B cell (primary cell): Measurements from ENCODE around the gene LDB3. TPM values are rescaled to one million over a fixed set of nuclear protein-coding genes. Genes with fewer than 3 reads are reported as not detected.

ENCODE experiments used
- ATAC-seq: fragments of 200-7000 bp; cut with Tn5 transposase; one replicate; pipeline ENCODE4 v1.10.0; 2021; ENCODE audit warnings: low read depth, mild to moderate bottlenecking, moderate number of reproducible peaks, moderate library complexity
- CTCF ChIA-PET: fragments of 350-600 bp; sonication (Branson Sonifier 250); formaldehyde crosslinking; loops from one replicate; lab custom pipeline; 2021; ENCODE audit warnings: antibody characterized with exemption, inconsistent platforms; lab: Charles Lee
- POLR2A ChIA-PET: fragments of 350-600 bp; sonication (Branson Sonifier 250); formaldehyde crosslinking; loops from one replicate; lab custom pipeline; 2021; ENCODE audit warnings: antibody characterized with exemption; lab: Charles Lee
- DNase-seq: peaks from one replicate; pipeline ENCODE4 v3.0.0; 2013
- H2AFZ ChIP-seq: 2 replicates; pipeline ENCODE4 v1.6.1; 2012; ENCODE audit warnings: mild to moderate bottlenecking, low read depth, low read length; ENCODE audit not compliant: insufficient read depth, poor library complexity, severe bottlenecking
- H3K27ac ChIP-seq, 2 donors: 1 replicate in 1 of 2; 2 replicates in 1 of 2; pipeline ENCODE4 v1.5.1; 2012 to 2013; ENCODE audit warnings: low read length in 2 of 2, mild to moderate bottlenecking in 2 of 2, moderate library complexity in 1 of 2
- H3K27me3 ChIP-seq, 4 experiments: fragments of 200-600 bp in 1 of 4; sonication (generic) in 1 of 4; replicated peaks in 1 of 4; 1 replicate in 2 of 4; 2 replicates in 2 of 4; pipeline versions ENCODE4 v1.6.1 to v1.7.0; 2013 to 2016; ENCODE audit warnings: low read length in 3 of 4, mild to moderate bottlenecking in 2 of 4, mixed read lengths in 1 of 4, moderate library complexity in 1 of 4; ENCODE audit not compliant: insufficient read depth in 4 of 4, control insufficient read depth in 3 of 4; ENCODE audit errors: control extremely low read depth in 1 of 4
- H3K36me3 ChIP-seq, 2 experiments: replicated peaks in 1 of 2; 1 replicate in 1 of 2; 2 replicates in 1 of 2; pipeline versions ENCODE4 v1.6.1 to v1.7.1; 2013; ENCODE audit warnings: low read length in 1 of 2; ENCODE audit not compliant: insufficient read depth in 2 of 2, control insufficient read depth in 1 of 2; ENCODE audit errors: control extremely low read depth in 1 of 2, extremely low read depth in 1 of 2
- H3K4me1 ChIP-seq, 2 donors: fragments of 200-600 bp in 1 of 2; sonication (generic) in 1 of 2; 1 replicate in 1 of 2; 2 replicates in 1 of 2; pipeline versions ENCODE4 v1.5.1 to v1.6.1; 2013 to 2017; ENCODE audit warnings: low read length in 2 of 2; ENCODE audit not compliant: control insufficient read depth in 2 of 2, insufficient read depth in 2 of 2
- H3K4me2 ChIP-seq: replicated peaks from 2 replicates; pipeline ENCODE3; 2012; ENCODE audit warnings: mild to moderate bottlenecking, low read depth, low read length; ENCODE audit not compliant: poor library complexity, severe bottlenecking
- H3K4me3 ChIP-seq, 5 experiments: fragments of 200-600 bp in 1 of 5; sonication (generic) in 1 of 5; 1 replicate in 3 of 5; 2 replicates in 2 of 5; pipeline versions ENCODE4 v1.5.1 to v1.7.0; 2011 to 2016; ENCODE audit warnings: low read length in 4 of 5, mild to moderate bottlenecking in 4 of 5, low read depth in 2 of 5, control low read depth in 1 of 5, moderate library complexity in 1 of 5; ENCODE audit not compliant: insufficient read depth in 1 of 5; ENCODE audit errors: control extremely low read depth in 1 of 5, extremely low read depth in 1 of 5
- H3K79me2 ChIP-seq: fragments of 200-600 bp; sonication (generic); one replicate; pipeline ENCODE4 v1.6.0; 2016; ENCODE audit warnings: low read length; ENCODE audit not compliant: control insufficient read depth, insufficient read depth
- H3K9ac ChIP-seq: fragments of 200-600 bp; sonication (generic); 2 replicates; pipeline ENCODE4 v1.6.1; 2017; ENCODE audit warnings: mild to moderate bottlenecking, low read length, moderate library complexity
- H3K9me3 ChIP-seq, 3 donors: one replicate each; pipeline versions ENCODE4 v1.6.1 to v1.7.1; 2013; ENCODE audit warnings: low read length in 2 of 3; ENCODE audit not compliant: control insufficient read depth in 2 of 3, insufficient read depth in 1 of 3; ENCODE audit errors: control extremely low read depth in 1 of 3
- H4K20me1 ChIP-seq: 2 replicates; pipeline ENCODE4 v1.6.0; 2012; ENCODE audit warnings: mild to moderate bottlenecking, low read length; ENCODE audit not compliant: insufficient read depth, control insufficient read depth, poor library complexity, severe bottlenecking
- H3K27ac Mint-ChIP-seq: one replicate; pipeline ENCODE4 v1.8.0; 2021; ENCODE audit warnings: mixed read lengths
- H3K27me3 Mint-ChIP-seq: one replicate; pipeline ENCODE4 v1.8.0; 2021; ENCODE audit warnings: mixed read lengths
- H3K4me1 Mint-ChIP-seq: one replicate; pipeline ENCODE4 v1.8.0; 2021; ENCODE audit warnings: mixed read lengths
- H3K4me3 Mint-ChIP-seq: one replicate; pipeline ENCODE4 v1.8.0; 2021; ENCODE audit warnings: mixed read lengths
- H3K9me3 Mint-ChIP-seq: one replicate; pipeline ENCODE4 v1.8.0; 2022; ENCODE audit warnings: mixed read lengths; ENCODE audit not compliant: insufficient read depth
- EZH2 ChIP-seq: IDR thresholded peaks from 2 replicates; pipeline ENCODE4 v1.6.1; 2012; ENCODE audit warnings: borderline replicate concordance, low read depth, mild to moderate bottlenecking, moderate library complexity, low read length; ENCODE audit not compliant: insufficient read depth, poor library complexity, severe bottlenecking
- WGBS: methylation state at CpG from one replicate; pipeline ENCODE4 v1.1.5; 2013; ENCODE audit warnings: missing lambda C conversion rate; ENCODE audit not compliant: insufficient coverage; 5-methylcytosine and 5-hydroxymethylcytosine counted together
- intact Hi-C: fragments of 100-400 bp; cut with micrococcal nuclease; formaldehyde crosslinking; loops from one replicate; pipeline ENCODE4 v1.10.0; 2022
- polyA plus RNA-seq: library from polyadenylated mRNA; depleted of rRNA; stranded (reverse); fragments of >200 nt; gene quantifications from 2 replicates; pipeline ENCODE4 v1.2.3, GENCODE V29; 2012
- total RNA-seq, 2 donors: library from RNA; stranded (reverse); fragments of 120-200 nt in 1 of 2; gene quantifications; 1 replicate in 1 of 2; 2 replicates in 1 of 2; pipeline versions ENCODE4 v1.2.3 to v1.2.4, GENCODE V29; 2013 to 2022
- TF ChIP-seq, protein P1 (sequence below): fragments of 200-600 bp; IDR thresholded peaks from one replicate; pipeline ENCODE4 v1.8.0; 2022; ENCODE audit warnings: antibody characterized with exemption, mild to moderate bottlenecking

LDB3 gene
- total and polyA plus RNA-seq, 2 donors (not counting 1 experiment from before 2014, with no cell fraction given), result 0.01 to 0.07 TPM

GRCh38 chr10:86653379-86653778 is 14.9 kb upstream of the LDB3 start:
- H3K27ac Mint-ChIP-seq, result no peak overlapping the region
- POLR2A ChIA-PET, result no interaction called here
- Histone ChIP-seq H3K4me2 (no peak overlapping the region), H3K27me3 (no peaks in the 10 kb centered on the region), H3K4me1 (no peaks in the 10 kb centered on the region), H3K9me3 (no peaks in the 10 kb centered on the region), H3K36me3 (no peaks in the 10 kb centered on the region), H3K79me2 (no peaks in the 10 kb centered on the region), H3K9ac (no peak overlapping the region), H2AFZ (no peak overlapping the region), H3K4me3 (no peak overlapping the region), H4K20me1 (no peaks in the 10 kb centered on the region), H3K27ac (no peak overlapping the region)
- H3K27me3 Mint-ChIP-seq, result peaks cover 10% of the 10 kb centered on the region
- no peak for TF ChIP-seq EZH2
- TF ChIP-seq, protein P1, sequence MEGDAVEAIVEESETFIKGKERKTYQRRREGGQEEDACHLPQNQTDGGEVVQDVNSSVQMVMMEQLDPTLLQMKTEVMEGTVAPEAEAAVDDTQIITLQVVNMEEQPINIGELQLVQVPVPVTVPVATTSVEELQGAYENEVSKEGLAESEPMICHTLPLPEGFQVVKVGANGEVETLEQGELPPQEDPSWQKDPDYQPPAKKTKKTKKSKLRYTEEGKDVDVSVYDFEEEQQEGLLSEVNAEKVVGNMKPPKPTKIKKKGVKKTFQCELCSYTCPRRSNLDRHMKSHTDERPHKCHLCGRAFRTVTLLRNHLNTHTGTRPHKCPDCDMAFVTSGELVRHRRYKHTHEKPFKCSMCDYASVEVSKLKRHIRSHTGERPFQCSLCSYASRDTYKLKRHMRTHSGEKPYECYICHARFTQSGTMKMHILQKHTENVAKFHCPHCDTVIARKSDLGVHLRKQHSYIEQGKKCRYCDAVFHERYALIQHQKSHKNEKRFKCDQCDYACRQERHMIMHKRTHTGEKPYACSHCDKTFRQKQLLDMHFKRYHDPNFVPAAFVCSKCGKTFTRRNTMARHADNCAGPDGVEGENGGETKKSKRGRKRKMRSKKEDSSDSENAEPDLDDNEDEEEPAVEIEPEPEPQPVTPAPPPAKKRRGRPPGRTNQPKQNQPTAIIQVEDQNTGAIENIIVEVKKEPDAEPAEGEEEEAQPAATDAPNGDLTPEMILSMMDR, result no peak
- CTCF ChIA-PET, result no interaction called here
- no peaks in the 10 kb centered on the region for H3K4me1 Mint-ChIP-seq
- intact Hi-C loops, result no loop called here
- no peaks in the 10 kb centered on the region for H3K9me3 Mint-ChIP-seq
- 88% methylated on average over 1 of the region's 3 CpGs for WGBS
- ATAC-seq, result no peak
- no peak overlapping the region for H3K4me3 Mint-ChIP-seq
- DNase-seq, result no peak

- no peaks in the 10 kb centered on the region for H3K36me3 ChIP-seq
- no peak overlapping the region for H3K27ac Mint-ChIP-seq
- intact Hi-C loops, result no loop called here
- no peak overlapping the region for H3K4me3 Mint-ChIP-seq
- H3K27ac ChIP-seq, result no peak overlapping the region
- ChIA-PET CTCF (no interaction called here), POLR2A (no interaction called here)
- H2AFZ ChIP-seq, result no peak overlapping the region
- no peaks in the 10 kb centered on the region for H3K27me3 ChIP-seq
- H3K4me1 Mint-ChIP-seq, result no peaks in the 10 kb centered on the region
- H3K9me3 ChIP-seq, result no peaks in the 10 kb centered on the region
- H3K9ac ChIP-seq, result no peak overlapping the region
- H3K4me3 ChIP-seq, result no peak overlapping the region
- no peaks in the 10 kb centered on the region for H3K4me1 ChIP-seq
- ATAC-seq (no peak), DNase-seq (no peak)
- no peak for TF ChIP-seq EZH2
- TF ChIP-seq, protein P1, result no peak
- no peaks in the 10 kb centered on the region for H4K20me1 ChIP-seq
- WGBS, result 98% methylated on average over 3 of the region's 3 CpGs
- H3K27me3 Mint-ChIP-seq, result peaks cover 10% of the 10 kb centered on the region
- no peaks in the 10 kb centered on the region for H3K79me2 ChIP-seq
- H3K9me3 Mint-ChIP-seq, result no peaks in the 10 kb centered on the region
- H3K4me2 ChIP-seq, result no peak overlapping the region
Measured at GRCh38 chr10:86653987-86654386, 14.3 kb upstream of the LDB3 start.
